Stimulated activated CD8-positive, alpha-beta memory T cell treated with anti-CD3 and anti-CD28 coated beads, Interleukin-4, amount 100 ng/mL, for 4 hours (primary cell): ENCODE data around the gene PKDCC.
"Not testable (repeated sequence)": the region's sequence is repeated elsewhere in the genome, so short reads cannot be mapped to it uniquely, and the experiment has no call there.

Experiments used
- DNase-seq, 2 donors: peaks; one replicate each; pipeline ENCODE4 v3.0.0-alpha.2; 2020; ENCODE audit warnings: low read depth in 2 of 2, low spot score in 1 of 2

PKDCC gene

DNA sequence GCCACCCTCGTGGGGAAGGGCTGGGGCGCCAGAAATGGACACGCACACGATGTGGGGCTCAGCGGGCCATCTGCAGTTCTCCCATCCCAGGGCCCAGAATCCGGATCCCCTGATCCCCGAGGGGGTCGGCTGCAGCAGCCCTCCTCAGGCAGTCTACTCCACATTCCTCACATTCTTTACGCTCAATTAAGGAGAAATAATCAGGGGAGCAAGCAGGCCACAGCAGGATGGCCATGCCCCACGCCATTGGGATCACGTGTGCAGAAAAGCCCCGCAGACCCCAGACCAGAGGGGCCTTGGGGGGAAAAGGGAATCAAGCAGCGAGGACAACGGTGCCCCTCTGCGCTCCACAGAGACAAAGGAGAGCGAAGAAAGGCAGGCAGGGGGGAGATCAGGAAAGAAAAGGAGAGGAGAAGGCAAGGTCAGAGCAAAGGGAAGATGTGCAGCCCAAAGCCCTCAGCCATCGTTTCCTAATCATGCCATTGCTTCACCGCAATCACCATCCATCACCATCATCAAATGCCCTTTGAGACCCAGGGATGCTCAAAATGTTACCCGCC, 17.5 kb upstream of the PKDCC start:
- DNase-seq = no peak

DNA sequence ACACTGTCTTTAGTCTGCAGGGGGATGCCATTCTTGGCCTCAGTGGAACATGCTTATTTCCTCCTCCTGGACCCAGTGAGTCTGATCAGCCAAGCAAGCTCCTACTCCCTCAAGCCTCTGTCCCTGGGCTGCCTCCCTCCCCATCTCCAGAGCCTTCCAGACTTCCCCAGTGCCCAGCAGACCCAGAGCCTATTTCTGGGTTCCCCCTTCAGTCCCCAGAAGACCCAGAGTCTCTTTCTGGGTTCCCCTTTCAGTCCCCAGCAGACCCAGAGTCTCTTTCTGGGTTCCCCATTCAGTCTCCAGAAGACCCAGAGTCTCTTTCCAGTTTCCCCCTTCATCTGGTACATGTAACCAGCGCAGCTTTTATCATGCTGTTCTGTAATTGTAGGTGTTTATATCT, 17.0 kb upstream of the PKDCC start:
- DNase-seq = no peak

DNA sequence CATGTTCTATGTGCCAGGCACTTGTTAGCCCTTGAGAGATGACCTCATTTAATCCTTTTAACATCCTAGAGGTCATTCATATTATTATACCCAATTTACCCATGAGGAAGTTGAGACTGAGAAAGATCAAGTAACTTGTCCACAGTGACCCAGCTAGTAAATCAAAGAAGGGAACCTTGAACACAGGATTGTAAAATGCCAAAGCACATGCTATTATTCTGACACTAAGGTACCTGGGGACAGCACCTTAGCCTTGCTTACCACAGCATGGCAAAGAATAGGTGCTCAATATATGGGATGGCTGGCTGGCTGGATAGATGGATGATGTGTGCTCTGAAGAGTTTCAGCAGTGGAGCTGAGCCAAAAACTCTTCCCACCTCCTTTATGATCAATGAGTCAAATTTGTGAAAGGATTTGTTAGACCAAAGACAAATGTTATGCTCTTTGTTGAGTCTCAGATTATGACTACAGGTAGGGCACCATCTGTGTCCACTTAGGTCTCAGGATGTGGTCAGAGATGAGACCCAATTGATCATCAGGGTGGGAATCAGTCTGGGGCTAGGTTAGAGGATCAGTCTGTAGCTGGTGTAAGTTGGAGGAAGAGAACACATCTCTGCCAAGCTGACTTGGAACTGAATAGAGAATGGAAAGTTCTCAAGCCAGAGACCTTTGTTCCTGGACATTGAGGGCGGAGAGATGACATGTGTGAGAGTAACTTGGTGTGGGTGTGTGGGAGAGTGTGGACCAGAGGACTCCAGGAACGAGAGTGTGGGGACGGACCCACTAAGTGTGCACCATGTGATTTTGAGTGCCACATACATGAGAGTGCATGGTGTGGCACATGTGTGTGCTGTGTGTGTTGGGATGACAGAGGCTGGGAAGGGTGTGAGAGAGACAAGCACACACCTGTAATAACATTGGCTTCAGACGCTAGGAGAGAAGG, 16.3 kb upstream of the PKDCC start:
- no peak for DNase-seq

GRCh38 chr2:42032224-42032620, 15.6 kb upstream of the PKDCC start:
- no peak for DNase-seq

GRCh38 chr2:42032745-42033144, 15.1 kb upstream of the PKDCC start:
- DNase-seq = no peak

DNA sequence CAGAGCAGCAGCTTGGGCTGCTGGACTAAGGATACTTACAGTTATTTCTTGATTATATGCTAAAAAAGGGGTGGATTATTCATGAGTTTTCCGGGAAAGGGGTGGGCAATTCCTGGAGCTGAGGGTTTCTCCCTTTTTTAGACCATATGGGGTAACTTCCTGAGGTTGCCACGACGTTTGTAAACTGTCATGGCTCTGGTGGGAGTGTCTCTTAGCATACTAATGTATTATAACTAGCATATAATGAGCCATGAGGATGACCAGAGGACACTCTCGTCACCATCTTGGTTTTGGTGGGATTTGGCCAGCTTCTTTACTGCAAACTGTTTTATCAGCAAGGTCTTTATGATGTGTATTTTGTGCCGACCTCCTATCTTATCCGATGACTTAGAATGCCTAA, 13.7 kb upstream of the PKDCC start:
- DNase-seq = not testable (repeated sequence)

DNA sequence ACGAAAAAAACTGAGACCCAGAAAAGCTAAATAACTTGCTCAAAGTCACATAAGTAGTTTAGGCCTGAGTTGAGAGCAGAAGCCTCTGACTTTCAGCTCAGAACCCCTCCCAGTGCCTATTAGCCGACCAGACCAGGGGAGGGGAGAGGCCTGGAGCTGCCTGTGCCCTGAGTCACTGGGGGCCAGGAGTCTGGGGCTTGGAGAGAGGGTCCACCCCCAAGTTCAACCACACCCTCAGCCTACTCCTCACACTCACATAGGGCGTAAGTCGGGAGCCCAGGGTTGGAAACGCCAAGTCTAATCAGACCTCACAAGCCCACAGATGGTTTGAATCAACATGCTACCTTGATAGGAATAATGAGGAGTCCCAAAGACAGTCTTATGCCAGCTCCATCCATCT, 12.6 kb upstream of the PKDCC start:
- no peak for DNase-seq

DNA sequence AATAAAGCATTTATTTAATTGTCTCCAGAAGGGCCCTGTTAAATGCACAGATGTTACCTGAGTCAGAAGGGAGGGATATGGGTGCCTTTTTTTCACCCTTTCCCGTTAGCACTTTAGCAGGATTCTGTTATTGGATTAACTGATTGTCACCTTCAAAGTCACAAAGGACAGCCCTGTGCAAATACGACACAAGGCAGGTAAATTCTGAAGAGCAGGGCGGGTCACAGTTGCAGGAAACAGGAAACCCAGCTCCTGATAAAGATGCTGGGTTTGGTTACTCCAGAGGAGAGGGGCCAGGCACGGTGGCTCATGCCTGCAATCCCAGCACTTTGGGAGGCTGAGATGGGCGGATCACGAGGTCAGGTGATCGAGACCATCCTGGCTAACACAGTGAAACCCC, 11.4 kb upstream of the PKDCC start:
- DNase-seq = no peak

DNA sequence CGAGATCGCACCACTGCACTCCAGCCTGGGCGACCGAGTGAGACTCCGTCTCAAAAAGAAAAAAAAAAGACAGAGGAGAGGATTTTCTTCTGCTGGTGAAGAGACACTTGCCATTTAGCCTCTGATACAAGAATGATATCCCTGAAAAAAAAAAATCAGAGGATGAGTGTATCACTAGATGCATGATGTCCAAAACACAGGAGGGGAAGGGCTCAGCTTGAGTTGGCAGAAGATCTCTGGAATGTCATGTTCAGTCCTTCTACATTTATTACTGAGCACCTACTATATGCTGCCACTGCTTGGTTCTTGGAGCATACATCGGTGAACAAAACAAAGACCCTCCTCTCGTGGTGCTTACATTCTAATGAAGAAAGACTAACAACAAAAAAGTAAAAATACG, 10.9 kb upstream of the PKDCC start:
- DNase-seq = no peak

GRCh38 chr2:42040643-42041278, 7.1 kb upstream of the PKDCC start:
- no peak for DNase-seq

GRCh38 chr2:42041377-42042127, 6.3 kb upstream of the PKDCC start:
- no peak for DNase-seq

- DNase-seq = no peak
Measured at GRCh38 chr2:42042631-42043355, 5.0 kb upstream of the PKDCC start.

DNA sequence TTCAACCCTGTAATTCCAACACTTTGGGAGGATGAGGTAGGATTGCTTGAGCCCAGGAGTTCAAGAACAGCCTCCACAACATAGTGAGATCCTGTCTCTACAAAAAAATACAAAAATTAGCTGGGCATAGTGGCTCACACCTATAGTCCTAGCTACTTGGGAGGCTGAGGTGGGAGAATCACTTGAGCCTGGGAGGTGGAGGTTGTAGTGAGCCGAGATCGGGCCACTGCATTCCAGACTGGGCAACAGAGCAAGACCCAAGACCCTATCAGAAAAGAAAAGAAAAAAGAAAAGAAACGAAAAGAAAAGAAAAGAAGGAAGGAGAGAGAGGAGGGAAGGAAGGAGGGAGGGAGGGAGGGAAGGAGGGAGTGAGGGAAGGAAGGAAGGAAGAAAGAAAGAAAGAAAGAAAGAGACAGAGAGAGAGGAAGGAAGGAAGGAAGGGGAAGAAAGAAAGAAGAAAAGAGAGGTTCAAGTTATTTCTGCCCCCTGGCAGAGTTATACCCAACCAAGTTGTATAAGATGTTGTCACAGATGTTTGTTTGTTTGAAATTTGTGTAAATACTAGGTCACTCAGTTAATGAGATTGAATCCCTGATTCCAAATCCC, 3.9 kb upstream of the PKDCC start:
- no peak for DNase-seq

- no peak for DNase-seq
Measured at GRCh38 chr2:42044939-42045338, 2.9 kb upstream of the PKDCC start.

DNA sequence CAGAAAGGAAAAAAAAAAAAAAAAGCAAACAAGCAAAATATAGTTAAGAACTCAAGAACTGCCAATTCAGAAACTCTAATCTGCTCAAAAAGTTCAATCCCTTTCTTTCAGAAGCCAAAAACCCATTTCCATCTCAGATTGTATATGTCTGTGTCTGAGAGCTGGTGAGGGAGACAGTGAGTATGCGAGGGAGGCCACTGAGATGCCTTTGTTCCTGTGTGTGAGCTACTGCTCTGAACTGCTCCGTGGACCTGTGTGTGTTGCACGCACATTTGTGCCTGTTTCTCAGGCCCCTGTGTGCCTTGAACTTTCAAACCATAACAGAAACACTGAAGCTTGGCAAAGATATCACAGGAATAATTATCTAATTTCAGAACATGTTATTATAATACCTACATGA, 2.5 kb upstream of the PKDCC start:
- DNase-seq = no peak

DNA sequence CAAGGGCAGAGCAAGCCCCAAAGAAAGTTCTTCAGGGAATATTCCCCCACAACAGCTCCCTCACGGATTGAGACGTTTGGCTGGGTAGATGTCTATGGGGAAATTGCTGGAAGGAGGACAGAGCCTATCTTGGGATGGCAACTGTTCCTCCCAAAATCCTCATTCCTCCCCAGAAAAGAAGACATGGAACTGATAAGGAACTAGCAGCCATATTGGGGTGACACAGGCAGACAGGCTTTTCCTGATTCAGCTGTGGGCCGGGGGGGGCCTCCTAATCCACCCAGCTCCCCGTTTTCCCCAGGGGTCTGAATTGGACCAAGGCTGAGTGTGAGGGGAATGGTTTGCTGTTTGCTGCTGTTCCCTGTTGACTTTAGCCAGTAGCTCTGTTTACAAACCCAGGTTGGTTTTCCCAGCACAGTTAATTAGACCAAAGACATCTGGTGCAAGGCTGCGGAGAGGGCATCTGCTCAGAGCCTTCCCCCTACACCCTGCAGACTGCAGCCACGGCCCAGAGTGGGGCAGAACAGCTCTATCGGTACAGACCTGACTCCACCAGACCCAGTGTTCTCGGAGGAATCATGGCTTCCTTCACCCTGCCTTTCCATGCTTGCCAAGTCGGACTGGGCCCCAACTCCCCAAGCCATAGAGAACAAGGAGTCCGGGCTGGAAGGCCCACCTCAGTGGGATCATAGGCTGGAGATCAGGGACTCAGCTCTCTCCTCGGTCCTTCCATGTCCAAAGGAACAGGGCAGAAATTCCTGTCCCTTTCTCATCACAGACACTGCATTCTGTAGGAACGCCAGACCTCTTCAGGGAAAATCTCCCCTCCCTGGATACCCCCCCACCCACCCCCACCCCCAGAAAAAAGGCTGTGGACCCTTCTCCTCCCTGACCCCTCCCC, 1.7 kb upstream of the PKDCC start:
- DNase-seq = no peak

DNA sequence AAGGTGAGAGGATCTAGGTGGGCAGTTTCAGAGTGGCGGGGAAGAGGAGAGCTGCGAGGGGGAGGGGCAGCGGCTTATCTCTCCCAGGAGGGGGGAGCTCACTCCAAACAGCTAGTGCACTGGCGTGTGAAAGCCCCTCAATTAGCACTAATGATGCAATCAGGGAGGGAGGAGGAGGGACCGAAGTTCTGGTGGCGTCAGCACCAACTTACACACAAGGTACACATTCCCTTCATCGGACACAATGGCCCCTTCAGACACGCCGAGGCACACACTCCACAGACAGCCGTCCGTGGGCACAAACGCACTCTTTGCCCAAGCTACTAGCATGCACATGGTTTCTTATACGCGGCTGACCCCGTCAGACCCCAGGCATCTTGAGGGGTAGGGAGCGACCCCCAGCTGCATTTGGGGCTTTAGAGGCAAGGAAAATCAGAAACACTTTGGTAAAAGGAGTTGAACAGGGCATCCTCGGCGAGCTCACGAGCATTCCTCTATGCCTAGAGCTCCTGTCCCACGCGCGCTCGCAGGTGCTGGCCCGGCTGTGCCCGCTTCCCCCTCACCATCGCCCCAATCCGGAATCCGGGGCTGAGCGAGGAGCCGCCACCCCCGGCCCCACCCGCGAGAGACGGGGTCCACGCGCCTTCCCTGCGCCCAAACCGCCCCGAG, 868 bp upstream of the PKDCC start:
- no peak for DNase-seq

GRCh38 chr2:42048299-42049220, 739 bp downstream of the PKDCC start:
- DNase-seq = no peak
